Central memory CD4-positive, alpha-beta T cell (primary cell): ENCODE data around the gene PDZRN4.
"Not testable (repeated sequence)": the region's sequence is repeated elsewhere in the genome, so short reads cannot be mapped to it uniquely, and the experiment has no call there.

Experiments
- DNase-seq: peaks from one replicate; pipeline ENCODE4 v3.0.0; 2022

Gene PDZRN4

GRCh38 chr12:41217727-41218126 is 29.6 kb downstream of the PDZRN4 start:
- no peak for DNase-seq

- no peak for DNase-seq
Observed at GRCh38 chr12:41220931-41221330, 32.8 kb downstream of the PDZRN4 start.

GRCh38 chr12:41221491-41221890 is 33.4 kb downstream of the PDZRN4 start:
- DNase-seq = no peak

- no peak for DNase-seq
Observed at GRCh38 chr12:41223600-41223999, 35.5 kb downstream of the PDZRN4 start.

GRCh38 chr12:41224066-41224465 is 35.9 kb downstream of the PDZRN4 start:
- no peak for DNase-seq

GRCh38 chr12:41225179-41225578 is 37.1 kb downstream of the PDZRN4 start:
- no peak for DNase-seq

GRCh38 chr12:41228066-41228820 is 40.1 kb downstream of the PDZRN4 start:
- DNase-seq = no peak

- no peak for DNase-seq
Observed at GRCh38 chr12:41230756-41231155, 42.6 kb downstream of the PDZRN4 start.

GRCh38 chr12:41234692-41235091 is 46.6 kb downstream of the PDZRN4 start:
- DNase-seq = no peak

- DNase-seq = no peak
Observed at GRCh38 chr12:41242603-41243002, 54.5 kb downstream of the PDZRN4 start.

- no peak for DNase-seq
Observed at GRCh38 chr12:41248391-41248790, 60.3 kb downstream of the PDZRN4 start.

- DNase-seq = no peak
Observed at GRCh38 chr12:41250748-41251147, 62.6 kb downstream of the PDZRN4 start.

GRCh38 chr12:41254004-41254914 is 66.1 kb downstream of the PDZRN4 start:
- no peak for DNase-seq

- not testable (repeated sequence) for DNase-seq
Observed at GRCh38 chr12:41263196-41263595, 75.1 kb downstream of the PDZRN4 start.

GRCh38 chr12:41264281-41264680 is 76.2 kb downstream of the PDZRN4 start:
- no peak for DNase-seq

GRCh38 chr12:41269056-41269455 is 80.9 kb downstream of the PDZRN4 start:
- DNase-seq = no peak

- no peak for DNase-seq
Observed at GRCh38 chr12:41271489-41271888, 83.4 kb downstream of the PDZRN4 start.

- no peak for DNase-seq
Observed at GRCh38 chr12:41274643-41275042, 86.5 kb downstream of the PDZRN4 start.

- DNase-seq = no peak
Observed at GRCh38 chr12:41277100-41277945, 89.2 kb downstream of the PDZRN4 start.

- DNase-seq = no peak
Observed at GRCh38 chr12:41277946-41278267, 89.8 kb downstream of the PDZRN4 start.

- DNase-seq = not testable (repeated sequence)
Observed at GRCh38 chr12:41280341-41281095, 92.4 kb downstream of the PDZRN4 start.

- DNase-seq = not testable (repeated sequence)
Observed at GRCh38 chr12:41285470-41285869, 97.3 kb downstream of the PDZRN4 start.
